ENCODE data around the gene PUDP. TPM values are rescaled to one million over a fixed set of nuclear protein-coding genes. Genes with fewer than 3 reads are reported as not detected.

Gene PUDP
- total and polyA plus RNA-seq, 3 donors from 2014 or later = 8.8 to 15.5 (median 10.2) TPM

DNA sequence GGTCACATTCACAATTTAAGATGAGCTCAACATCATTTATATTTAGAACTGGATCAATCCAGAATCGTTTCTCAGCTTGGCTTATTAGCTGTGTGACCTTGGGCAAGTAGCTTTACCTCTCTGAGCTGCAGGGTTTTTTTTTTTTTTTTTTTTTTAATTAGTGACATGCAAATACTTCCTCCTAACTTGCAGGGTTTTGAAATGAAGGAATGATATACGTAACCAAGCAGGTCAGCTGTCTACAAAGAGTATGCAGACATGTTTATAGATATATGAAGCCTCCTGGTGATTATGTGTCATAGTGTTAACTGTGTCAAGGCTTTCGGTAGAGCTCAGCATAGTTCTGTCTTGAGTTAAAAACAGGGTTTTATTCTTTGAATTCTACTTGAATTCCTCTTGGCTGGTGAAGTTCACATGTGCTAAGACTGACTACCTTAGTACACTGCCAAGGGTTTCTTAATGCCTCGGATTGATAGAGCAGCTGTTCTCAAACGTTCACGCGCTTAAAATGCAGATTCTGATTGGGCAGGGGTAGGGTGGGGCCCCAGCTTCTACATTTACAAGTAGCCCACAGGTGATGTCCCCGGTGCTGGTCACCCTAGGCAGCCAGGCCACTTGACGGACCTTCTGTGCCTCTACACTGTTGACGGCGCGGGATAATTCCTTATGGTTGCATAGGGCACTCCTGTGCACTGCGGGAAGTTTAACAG is 1.1 kb downstream of the PUDP start:
- Histone ChIP-seq H3K27me3 (no peaks in the 10 kb centered on the region), H3K4me1 (no peaks in the 10 kb centered on the region), H3K4me3 (peak overlapping the region; percentile 60 to 74), H3K27ac (no peak overlapping the region), H3K9me3 (no peaks in the 10 kb centered on the region), H3K36me3 (ENCODE audit: low read depth, missing control alignments) (no peaks in the 10 kb centered on the region)
- intact Hi-C loops (cut with DNase I; ENCODE audit: low total_unique reads) = no loop called here
- WGBS, 2 donors = 17 to 25% methylated on average over 8 to 13 of the region's 13 CpGs
- TF ChIP-seq, protein P1, sequence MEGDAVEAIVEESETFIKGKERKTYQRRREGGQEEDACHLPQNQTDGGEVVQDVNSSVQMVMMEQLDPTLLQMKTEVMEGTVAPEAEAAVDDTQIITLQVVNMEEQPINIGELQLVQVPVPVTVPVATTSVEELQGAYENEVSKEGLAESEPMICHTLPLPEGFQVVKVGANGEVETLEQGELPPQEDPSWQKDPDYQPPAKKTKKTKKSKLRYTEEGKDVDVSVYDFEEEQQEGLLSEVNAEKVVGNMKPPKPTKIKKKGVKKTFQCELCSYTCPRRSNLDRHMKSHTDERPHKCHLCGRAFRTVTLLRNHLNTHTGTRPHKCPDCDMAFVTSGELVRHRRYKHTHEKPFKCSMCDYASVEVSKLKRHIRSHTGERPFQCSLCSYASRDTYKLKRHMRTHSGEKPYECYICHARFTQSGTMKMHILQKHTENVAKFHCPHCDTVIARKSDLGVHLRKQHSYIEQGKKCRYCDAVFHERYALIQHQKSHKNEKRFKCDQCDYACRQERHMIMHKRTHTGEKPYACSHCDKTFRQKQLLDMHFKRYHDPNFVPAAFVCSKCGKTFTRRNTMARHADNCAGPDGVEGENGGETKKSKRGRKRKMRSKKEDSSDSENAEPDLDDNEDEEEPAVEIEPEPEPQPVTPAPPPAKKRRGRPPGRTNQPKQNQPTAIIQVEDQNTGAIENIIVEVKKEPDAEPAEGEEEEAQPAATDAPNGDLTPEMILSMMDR (IDR thresholded peaks at IDR 0.05) = no peak
- TF ChIP-seq POLR2A (IDR thresholded peaks at IDR 0.05) = no peak
- no peak for DNase-seq

GRCh38 chrX:7146020-7146702 is 1.8 kb downstream of the PUDP start:
- H3K36me3 ChIP-seq (ENCODE audit: low read depth, missing control alignments) = no peaks in the 10 kb centered on the region
- DNase-seq = no peak
- TF ChIP-seq POLR2A (IDR thresholded peaks at IDR 0.05) = no peak
- TF ChIP-seq, protein P1 (IDR thresholded peaks at IDR 0.05) = no peak
- no peak overlapping the region for H3K27ac ChIP-seq
- no peak overlapping the region for H3K4me3 ChIP-seq
- H3K27me3 ChIP-seq = no peaks in the 10 kb centered on the region
- 81 to 91% methylated on average over 3 of the region's 3 CpGs for WGBS, 2 donors
- intact Hi-C loops (cut with DNase I; ENCODE audit: low total_unique reads) = no loop called here
- no peaks in the 10 kb centered on the region for H3K9me3 ChIP-seq
- no peaks in the 10 kb centered on the region for H3K4me1 ChIP-seq

- H3K27ac ChIP-seq = no peak overlapping the region
- no peak overlapping the region for H3K4me3 ChIP-seq
- DNase-seq = no peak
- TF ChIP-seq, protein P1 (IDR thresholded peaks at IDR 0.05) = no peak
- TF ChIP-seq POLR2A (IDR thresholded peaks at IDR 0.05) = no peak
- no peaks in the 10 kb centered on the region for H3K4me1 ChIP-seq
- no peaks in the 10 kb centered on the region for H3K9me3 ChIP-seq
- intact Hi-C loops (cut with DNase I; ENCODE audit: low total_unique reads) = no loop called here
- H3K36me3 ChIP-seq (ENCODE audit: low read depth, missing control alignments) = no peaks in the 10 kb centered on the region
- H3K27me3 ChIP-seq = no peaks in the 10 kb centered on the region
- 54 to 56% methylated on average over 3 of the region's 3 CpGs for WGBS, 2 donors
Measured at GRCh38 chrX:7145454-7145853, 2.5 kb downstream of the PUDP start.

DNA sequence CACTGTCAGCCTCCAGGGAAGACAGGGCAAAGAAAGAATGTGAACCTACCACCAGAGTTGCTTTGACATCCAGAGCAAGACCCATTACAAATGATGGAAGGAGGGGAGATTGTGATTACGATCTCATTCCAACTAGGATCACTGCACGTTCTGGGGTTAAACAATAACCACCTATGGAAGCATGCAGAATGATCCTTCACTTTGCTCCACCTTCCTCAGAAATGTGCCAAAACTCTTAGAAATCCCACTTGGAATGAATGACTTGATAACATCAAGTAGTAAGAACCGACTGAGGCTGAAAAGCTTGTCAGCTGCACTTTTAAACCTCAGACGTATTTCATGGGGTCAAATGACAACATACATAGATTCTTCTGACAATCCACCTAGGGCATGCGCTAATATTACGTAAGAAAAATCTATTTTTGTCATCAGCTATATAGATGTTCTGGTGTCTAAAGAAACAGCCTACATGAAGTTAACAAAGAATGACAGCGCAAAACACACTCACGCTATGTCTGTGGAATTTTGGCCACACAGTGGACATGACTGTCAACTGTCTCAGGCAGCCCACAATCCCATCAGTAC is 3.9 kb downstream of the PUDP start:
- 84 to 85% methylated on average over 6 to 8 of the region's 8 CpGs for WGBS, 2 donors
- intact Hi-C loops (cut with DNase I; ENCODE audit: low total_unique reads) = no loop called here
- no peaks in the 10 kb centered on the region for H3K9me3 ChIP-seq
- DNase-seq = no peak
- no peak overlapping the region for H3K4me3 ChIP-seq
- H3K4me1 ChIP-seq = no peaks in the 10 kb centered on the region
- TF ChIP-seq, protein P1 (IDR thresholded peaks at IDR 0.05) = no peak
- no peak for TF ChIP-seq POLR2A (IDR thresholded peaks at IDR 0.05)
- no peaks in the 10 kb centered on the region for H3K27me3 ChIP-seq
- H3K36me3 ChIP-seq (ENCODE audit: low read depth, missing control alignments) = no peaks in the 10 kb centered on the region
- no peak overlapping the region for H3K27ac ChIP-seq

Data from testis (tissue), 3 donors.